ENCODE results near the gene NR2F2. TPM values are rescaled to one million over a fixed set of nuclear protein-coding genes. Genes with fewer than 3 reads are reported as not detected.

NR2F2 gene
- total RNA-seq, 2 experiments from 2014 or later, result not detected

GRCh38 chr15:96359616-96360521, 29.4 kb downstream of the NR2F2 start:
- peaks cover 2% of the 10 kb centered on the region for H3K36me3 Mint-ChIP-seq (ENCODE audit: low read depth)
- ChIA-PET CTCF (no interaction called here), POLR2A (no interaction called here)
- H3K9me3 Mint-ChIP-seq, result no peaks in the 10 kb centered on the region
- no peak overlapping the region for H3K4me3 Mint-ChIP-seq
- DNase-seq, result no peak
- no peak for TF ChIP-seq CTCF (IDR thresholded peaks at IDR 0.05)
- no peak for ATAC-seq
- H3K27me3 Mint-ChIP-seq, result peaks cover 69% of the 10 kb centered on the region
- peaks cover 19% of the 10 kb centered on the region for H3K4me1 Mint-ChIP-seq (ENCODE audit: low read depth)
- no peak overlapping the region for H3K27ac Mint-ChIP-seq
- intact Hi-C loops (cut with micrococcal nuclease), result loop anchor here (5.0 kb wide), 2 partner anchors 33 to 57 kb away; no protein-coding TSS in a partner anchor

- ATAC-seq (no peak), DNase-seq (no peak)
- POLR2A ChIA-PET, result no interaction called here
- CTCF ChIA-PET, result no interaction called here
- H3K27me3 Mint-ChIP-seq, result peaks cover 72% of the 10 kb centered on the region
- no peak overlapping the region for H3K4me3 Mint-ChIP-seq
- intact Hi-C loops (cut with micrococcal nuclease), result loop anchor here (5.0 kb wide), 2 partner anchors 33 to 57 kb away; no protein-coding TSS in a partner anchor
- no peak for TF ChIP-seq CTCF (IDR thresholded peaks at IDR 0.05)
- H3K9me3 Mint-ChIP-seq, result no peaks in the 10 kb centered on the region
- H3K27ac Mint-ChIP-seq, result no peak overlapping the region
- peaks cover 2% of the 10 kb centered on the region for H3K36me3 Mint-ChIP-seq (ENCODE audit: low read depth)
- H3K4me1 Mint-ChIP-seq (ENCODE audit: low read depth), result peaks cover 19% of the 10 kb centered on the region
These were observed 30.2 kb downstream of the NR2F2 start for GRCh38 chr15:96360581-96361308.

- ATAC-seq (no peak), DNase-seq (no peak)
- Mint-ChIP-seq H3K4me3 (no peak overlapping the region), H3K4me1 (ENCODE audit: low read depth) (peaks cover 15% of the 10 kb centered on the region), H3K27me3 (peaks cover 72% of the 10 kb centered on the region), H3K36me3 (ENCODE audit: low read depth) (peaks cover 2% of the 10 kb centered on the region), H3K9me3 (no peaks in the 10 kb centered on the region), H3K27ac (no peak overlapping the region)
- CTCF ChIA-PET, result no interaction called here
- TF ChIP-seq CTCF (IDR thresholded peaks at IDR 0.05), result no peak
- POLR2A ChIA-PET, result no interaction called here
- intact Hi-C loops (cut with micrococcal nuclease), result loop anchor here (5.0 kb wide), 2 partner anchors 34 to 56 kb away; no protein-coding TSS in a partner anchor
These were observed 31.0 kb downstream of the NR2F2 start for GRCh38 chr15:96361309-96362010.

GRCh38 chr15:96362011-96362754, 31.7 kb downstream of the NR2F2 start:
- no peak for DNase-seq
- intact Hi-C loops (cut with micrococcal nuclease), result loop anchor here (5.0 kb wide), 2 partner anchors 35 to 55 kb away; no protein-coding TSS in a partner anchor
- TF ChIP-seq CTCF (IDR thresholded peaks at IDR 0.05), result no peak
- Mint-ChIP-seq H3K27ac (no peak overlapping the region), H3K36me3 (ENCODE audit: low read depth) (peaks cover 2% of the 10 kb centered on the region), H3K4me3 (no peak overlapping the region), H3K27me3 (peaks cover 73% of the 10 kb centered on the region), H3K4me1 (ENCODE audit: low read depth) (peaks cover 10% of the 10 kb centered on the region), H3K9me3 (no peaks in the 10 kb centered on the region)
- ChIA-PET POLR2A (no interaction called here), CTCF (interaction anchor here (0.6 kb wide), 1 partner anchor 42 kb away, joined by 3 read pairs; no protein-coding TSS in a partner anchor)
- no peak for ATAC-seq
